WTC11 (cell line): ENCODE results near the gene EVA1C. TPM values are rescaled to one million over a fixed set of nuclear protein-coding genes. Genes with fewer than 3 reads are reported as not detected.

ENCODE experiments used
- ATAC-seq: fragments of 200-7000 bp; cut with Tn5 transposase; 2 replicates; pipeline ENCODE4 v1.10.0; 2021; ENCODE audit warnings: mild to moderate bottlenecking, moderate library complexity
- CTCF ChIA-PET: fragments of 300-600 bp; sonication (Branson Sonifier 250); formaldehyde crosslinking; loops from one replicate; lab custom pipeline; 2021; ENCODE audit warnings: antibody characterized with exemption; lab: Charles Lee
- POLR2A ChIA-PET: fragments of 350-600 bp; sonication (Branson Sonifier 250); formaldehyde crosslinking; loops from one replicate; lab custom pipeline; 2021; ENCODE audit warnings: antibody characterized with exemption; lab: Charles Lee
- DNase-seq: peaks from one replicate; pipeline ENCODE4 v3.0.0; 2021; ENCODE audit warnings: low spot score
- H3K27ac Mint-ChIP-seq: 2 replicates; pipeline ENCODE4 v1.8.0; 2021; ENCODE audit warnings: mixed read lengths
- H3K27me3 Mint-ChIP-seq: 2 replicates; pipeline ENCODE4 v1.8.0; 2021; ENCODE audit warnings: low read depth, mild to moderate bottlenecking, moderate library complexity, mixed read lengths
- H3K36me3 Mint-ChIP-seq: 2 replicates; pipeline ENCODE4 v1.8.0; 2021; ENCODE audit warnings: mixed read lengths
- H3K4me1 Mint-ChIP-seq: 2 replicates; pipeline ENCODE4 v1.8.0; 2022; ENCODE audit warnings: mixed read lengths
- H3K4me3 Mint-ChIP-seq: 2 replicates; pipeline ENCODE4 v1.8.0; 2021; ENCODE audit warnings: mild to moderate bottlenecking, moderate library complexity, mixed read lengths
- H3K9me3 Mint-ChIP-seq: 2 replicates; pipeline ENCODE4 v1.8.0; 2021; ENCODE audit warnings: mixed read lengths
- ELF4 ChIP-seq: sonication (generic); formaldehyde crosslinking; IDR thresholded peaks from 2 replicates; pipeline ENCODE4 v1.8.1; 2022; ENCODE audit warnings: low read depth, mild to moderate bottlenecking, moderate library complexity, missing genetic modification reagents
- ESRRA ChIP-seq: sonication (generic); formaldehyde crosslinking; IDR thresholded peaks from 2 replicates; pipeline ENCODE4 v1.8.1; 2022; ENCODE audit warnings: mild to moderate bottlenecking, missing genetic modification reagents, borderline replicate concordance
- HMGA2 ChIP-seq: fragments of 250-450 bp; sonication (Bioruptor Pico); IDR thresholded peaks from 2 replicates; pipeline ENCODE4 v1.4.0; 2021; ENCODE audit warnings: mild to moderate bottlenecking, moderate library complexity
- IRF2 ChIP-seq: sonication (generic); formaldehyde crosslinking; IDR thresholded peaks from 2 replicates; pipeline ENCODE4 v1.8.0; 2022; ENCODE audit warnings: low read depth, missing genetic modification reagents, borderline replicate concordance
- NFYB ChIP-seq: sonication (generic); formaldehyde crosslinking; conservative IDR thresholded peaks from 2 replicates; pipeline ENCODE4 v1.8.0; 2022; ENCODE audit warnings: low read depth, missing genetic modification reagents
- SMAD3 ChIP-seq: sonication (generic); formaldehyde crosslinking; IDR thresholded peaks from 2 replicates; pipeline ENCODE4 v1.8.0; 2022; ENCODE audit warnings: missing genetic modification reagents, mild to moderate bottlenecking, borderline replicate concordance
- ZNF423 ChIP-seq: fragments of 250-450 bp; sonication (Bioruptor Pico); IDR thresholded peaks from 2 replicates; pipeline ENCODE4 v2.1.2; 2022; ENCODE audit warnings: mild to moderate bottlenecking, moderate library complexity
- total RNA-seq: library from RNA; stranded (reverse); gene quantifications from 3 replicates; pipeline ENCODE4 v1.2.3, GENCODE V29; 2021
- TF ChIP-seq, protein P1 (sequence below): fragments of 250-450 bp; sonication (Bioruptor Pico); IDR thresholded peaks from 2 replicates; pipeline ENCODE4 v1.8.0; 2021; ENCODE audit warnings: mild to moderate bottlenecking
- TF ChIP-seq, protein P2 (sequence below): sonication (generic); formaldehyde crosslinking; IDR thresholded peaks from 2 replicates; pipeline ENCODE4 v1.8.1; 2023; ENCODE audit warnings: mild to moderate bottlenecking, missing genetic modification reagents
- TF ChIP-seq, protein P3 (sequence below): fragments of 250-450 bp; sonication (Bioruptor Pico); IDR thresholded peaks from 2 replicates; pipeline ENCODE4 v1.9.0; 2021; ENCODE audit warnings: mild to moderate bottlenecking
- TF ChIP-seq, protein P4 (sequence below): sonication (generic); formaldehyde crosslinking; conservative IDR thresholded peaks from 2 replicates; pipeline ENCODE4 v1.8.1; 2022; ENCODE audit warnings: mild to moderate bottlenecking, missing genetic modification reagents
- TF ChIP-seq, protein P5 (sequence below): sonication (generic); formaldehyde crosslinking; IDR thresholded peaks from 2 replicates; pipeline ENCODE4 v1.8.0; 2022; ENCODE audit warnings: mild to moderate bottlenecking, missing genetic modification reagents
- TF ChIP-seq, protein P6 (sequence below): sonication (generic); formaldehyde crosslinking; IDR thresholded peaks from 2 replicates; pipeline ENCODE4 v1.8.0; 2023; ENCODE audit warnings: missing genetic modification reagents, mild to moderate bottlenecking, borderline replicate concordance

EVA1C gene
- total RNA-seq, 1 experiment from 2014 or later, result 3.1 TPM

DNA sequence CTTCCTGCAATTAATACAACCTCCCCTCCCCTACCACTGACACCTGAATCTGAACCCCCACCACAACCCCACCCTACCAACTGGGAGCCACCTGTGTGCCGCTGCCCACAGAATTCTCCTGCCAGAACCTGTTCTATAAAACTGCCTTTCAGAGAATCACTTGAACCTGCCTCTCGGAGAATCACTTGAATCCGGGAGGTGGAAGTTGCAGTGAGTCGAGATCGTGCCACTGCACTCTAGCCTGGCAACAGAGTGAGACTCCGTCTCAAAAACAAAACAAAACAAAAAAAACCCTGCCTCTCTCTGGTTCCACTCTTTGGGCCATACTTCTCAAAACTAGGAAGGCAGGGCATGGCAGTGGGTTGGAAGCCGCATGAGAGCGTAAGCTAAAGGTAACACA lies 25.4 kb upstream of the EVA1C start (continued):
- TF ChIP-seq, protein P1, sequence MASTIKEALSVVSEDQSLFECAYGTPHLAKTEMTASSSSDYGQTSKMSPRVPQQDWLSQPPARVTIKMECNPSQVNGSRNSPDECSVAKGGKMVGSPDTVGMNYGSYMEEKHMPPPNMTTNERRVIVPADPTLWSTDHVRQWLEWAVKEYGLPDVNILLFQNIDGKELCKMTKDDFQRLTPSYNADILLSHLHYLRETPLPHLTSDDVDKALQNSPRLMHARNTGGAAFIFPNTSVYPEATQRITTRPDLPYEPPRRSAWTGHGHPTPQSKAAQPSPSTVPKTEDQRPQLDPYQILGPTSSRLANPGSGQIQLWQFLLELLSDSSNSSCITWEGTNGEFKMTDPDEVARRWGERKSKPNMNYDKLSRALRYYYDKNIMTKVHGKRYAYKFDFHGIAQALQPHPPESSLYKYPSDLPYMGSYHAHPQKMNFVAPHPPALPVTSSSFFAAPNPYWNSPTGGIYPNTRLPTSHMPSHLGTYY, result no peak
- TF ChIP-seq, protein P2, sequence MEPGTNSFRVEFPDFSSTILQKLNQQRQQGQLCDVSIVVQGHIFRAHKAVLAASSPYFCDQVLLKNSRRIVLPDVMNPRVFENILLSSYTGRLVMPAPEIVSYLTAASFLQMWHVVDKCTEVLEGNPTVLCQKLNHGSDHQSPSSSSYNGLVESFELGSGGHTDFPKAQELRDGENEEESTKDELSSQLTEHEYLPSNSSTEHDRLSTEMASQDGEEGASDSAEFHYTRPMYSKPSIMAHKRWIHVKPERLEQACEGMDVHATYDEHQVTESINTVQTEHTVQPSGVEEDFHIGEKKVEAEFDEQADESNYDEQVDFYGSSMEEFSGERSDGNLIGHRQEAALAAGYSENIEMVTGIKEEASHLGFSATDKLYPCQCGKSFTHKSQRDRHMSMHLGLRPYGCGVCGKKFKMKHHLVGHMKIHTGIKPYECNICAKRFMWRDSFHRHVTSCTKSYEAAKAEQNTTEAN (CRISPR knock-in tag), result no peak

DNA sequence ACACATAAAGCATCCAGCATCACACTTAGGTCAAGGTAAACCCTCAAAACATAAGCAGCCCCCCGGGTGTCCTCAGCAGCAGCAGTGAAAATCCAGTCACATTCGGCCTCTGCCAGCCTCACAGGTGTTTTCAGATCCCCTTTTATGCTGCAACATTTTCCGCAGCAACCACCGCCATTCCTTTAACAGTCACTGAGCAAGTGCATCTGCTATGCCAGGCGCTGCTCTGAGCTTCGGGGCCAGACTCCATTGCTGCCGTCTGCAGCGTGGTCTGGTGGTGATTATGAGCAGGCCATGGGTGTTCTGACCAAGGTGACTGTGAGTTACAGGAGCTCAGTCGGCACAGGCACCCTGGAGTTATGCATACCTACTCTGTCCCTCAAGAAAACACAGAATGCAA lies 24.2 kb upstream of the EVA1C start:
- ATAC-seq, result no peak
- Mint-ChIP-seq H3K4me1 (peaks cover 41% of the 10 kb centered on the region), H3K27me3 (no peaks in the 10 kb centered on the region), H3K36me3 (peaks cover 46% of the 10 kb centered on the region), H3K9me3 (peaks cover 1% of the 10 kb centered on the region), H3K4me3 (no peak overlapping the region), H3K27ac (no peak overlapping the region; the same call in 1 of the 2 replicates)
- CTCF ChIA-PET, result interaction anchor here (0.6 to 1.3 kb wide), 4 partner anchors 82 to 213 kb away, joined by 3 to 4 read pairs (median 3); no protein-coding TSS in a partner anchor
- TF ChIP-seq, protein P3, sequence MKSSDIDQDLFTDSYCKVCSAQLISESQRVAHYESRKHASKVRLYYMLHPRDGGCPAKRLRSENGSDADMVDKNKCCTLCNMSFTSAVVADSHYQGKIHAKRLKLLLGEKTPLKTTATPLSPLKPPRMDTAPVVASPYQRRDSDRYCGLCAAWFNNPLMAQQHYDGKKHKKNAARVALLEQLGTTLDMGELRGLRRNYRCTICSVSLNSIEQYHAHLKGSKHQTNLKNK (CRISPR knock-in tag), result no peak
- TF ChIP-seq ZNF423 (CRISPR knock-in tag), result no peak
- TF ChIP-seq, protein P4, sequence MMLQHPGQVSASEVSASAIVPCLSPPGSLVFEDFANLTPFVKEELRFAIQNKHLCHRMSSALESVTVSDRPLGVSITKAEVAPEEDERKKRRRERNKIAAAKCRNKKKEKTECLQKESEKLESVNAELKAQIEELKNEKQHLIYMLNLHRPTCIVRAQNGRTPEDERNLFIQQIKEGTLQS (CRISPR knock-in tag), result no peak
- no peak for TF ChIP-seq IRF2 (CRISPR knock-in tag)
- TF ChIP-seq NFYB (CRISPR knock-in tag), result no peak
- no peak for TF ChIP-seq SMAD3 (CRISPR knock-in tag)
- TF ChIP-seq, protein P5, sequence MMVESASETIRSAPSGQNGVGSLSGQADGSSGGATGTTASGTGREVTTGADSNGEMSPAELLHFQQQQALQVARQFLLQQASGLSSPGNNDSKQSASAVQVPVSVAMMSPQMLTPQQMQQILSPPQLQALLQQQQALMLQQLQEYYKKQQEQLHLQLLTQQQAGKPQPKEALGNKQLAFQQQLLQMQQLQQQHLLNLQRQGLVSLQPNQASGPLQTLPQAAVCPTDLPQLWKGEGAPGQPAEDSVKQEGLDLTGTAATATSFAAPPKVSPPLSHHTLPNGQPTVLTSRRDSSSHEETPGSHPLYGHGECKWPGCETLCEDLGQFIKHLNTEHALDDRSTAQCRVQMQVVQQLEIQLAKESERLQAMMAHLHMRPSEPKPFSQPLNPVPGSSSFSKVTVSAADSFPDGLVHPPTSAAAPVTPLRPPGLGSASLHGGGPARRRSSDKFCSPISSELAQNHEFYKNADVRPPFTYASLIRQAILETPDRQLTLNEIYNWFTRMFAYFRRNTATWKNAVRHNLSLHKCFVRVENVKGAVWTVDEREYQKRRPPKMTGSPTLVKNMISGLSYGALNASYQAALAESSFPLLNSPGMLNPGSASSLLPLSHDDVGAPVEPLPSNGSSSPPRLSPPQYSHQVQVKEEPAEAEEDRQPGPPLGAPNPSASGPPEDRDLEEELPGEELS (CRISPR knock-in tag), result no peak
- no peak for TF ChIP-seq ESRRA (CRISPR knock-in tag)
- TF ChIP-seq HMGA2, result no peak
- TF ChIP-seq ELF4, result no peak
- TF ChIP-seq, protein P6, sequence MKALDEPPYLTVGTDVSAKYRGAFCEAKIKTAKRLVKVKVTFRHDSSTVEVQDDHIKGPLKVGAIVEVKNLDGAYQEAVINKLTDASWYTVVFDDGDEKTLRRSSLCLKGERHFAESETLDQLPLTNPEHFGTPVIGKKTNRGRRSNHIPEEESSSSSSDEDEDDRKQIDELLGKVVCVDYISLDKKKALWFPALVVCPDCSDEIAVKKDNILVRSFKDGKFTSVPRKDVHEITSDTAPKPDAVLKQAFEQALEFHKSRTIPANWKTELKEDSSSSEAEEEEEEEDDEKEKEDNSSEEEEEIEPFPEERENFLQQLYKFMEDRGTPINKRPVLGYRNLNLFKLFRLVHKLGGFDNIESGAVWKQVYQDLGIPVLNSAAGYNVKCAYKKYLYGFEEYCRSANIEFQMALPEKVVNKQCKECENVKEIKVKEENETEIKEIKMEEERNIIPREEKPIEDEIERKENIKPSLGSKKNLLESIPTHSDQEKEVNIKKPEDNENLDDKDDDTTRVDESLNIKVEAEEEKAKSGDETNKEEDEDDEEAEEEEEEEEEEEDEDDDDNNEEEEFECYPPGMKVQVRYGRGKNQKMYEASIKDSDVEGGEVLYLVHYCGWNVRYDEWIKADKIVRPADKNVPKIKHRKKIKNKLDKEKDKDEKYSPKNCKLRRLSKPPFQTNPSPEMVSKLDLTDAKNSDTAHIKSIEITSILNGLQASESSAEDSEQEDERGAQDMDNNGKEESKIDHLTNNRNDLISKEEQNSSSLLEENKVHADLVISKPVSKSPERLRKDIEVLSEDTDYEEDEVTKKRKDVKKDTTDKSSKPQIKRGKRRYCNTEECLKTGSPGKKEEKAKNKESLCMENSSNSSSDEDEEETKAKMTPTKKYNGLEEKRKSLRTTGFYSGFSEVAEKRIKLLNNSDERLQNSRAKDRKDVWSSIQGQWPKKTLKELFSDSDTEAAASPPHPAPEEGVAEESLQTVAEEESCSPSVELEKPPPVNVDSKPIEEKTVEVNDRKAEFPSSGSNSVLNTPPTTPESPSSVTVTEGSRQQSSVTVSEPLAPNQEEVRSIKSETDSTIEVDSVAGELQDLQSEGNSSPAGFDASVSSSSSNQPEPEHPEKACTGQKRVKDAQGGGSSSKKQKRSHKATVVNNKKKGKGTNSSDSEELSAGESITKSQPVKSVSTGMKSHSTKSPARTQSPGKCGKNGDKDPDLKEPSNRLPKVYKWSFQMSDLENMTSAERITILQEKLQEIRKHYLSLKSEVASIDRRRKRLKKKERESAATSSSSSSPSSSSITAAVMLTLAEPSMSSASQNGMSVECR (CRISPR knock-in tag), result no peak
- POLR2A ChIA-PET, result no interaction called here
- DNase-seq, result no peak
